ENCODE data around the gene SHC3. TPM values are rescaled to one million over a fixed set of nuclear protein-coding genes. Genes with fewer than 3 reads are reported as not detected.

SHC3 gene
- total RNA-seq, 2 donors from 2014 or later = 0.95 to 1.3 TPM

GRCh38 chr9:88994469-88995199 lies 184.0 kb downstream of the SHC3 start:
- H3K4me1 ChIP-seq (ENCODE audit: control insufficient read depth, insufficient read depth, low read length) = peaks cover 22% of the 10 kb centered on the region
- no peaks in the 10 kb centered on the region for H3K9me3 ChIP-seq (ENCODE audit: control insufficient read depth, low read length)
- peaks cover 3% of the 10 kb centered on the region for H3K27me3 Mint-ChIP-seq (ENCODE audit: insufficient read depth)
- peaks cover 33% of the 10 kb centered on the region for H3K4me1 Mint-ChIP-seq
- peaks cover 71% of the 10 kb centered on the region for H3K36me3 ChIP-seq (ENCODE audit: control insufficient read depth, insufficient read depth, low read length)
- H3K27ac Mint-ChIP-seq = no peak overlapping the region
- no peaks in the 10 kb centered on the region for H3K9me3 Mint-ChIP-seq
- peak overlapping the region; percentile 88 for H3K9ac ChIP-seq (ENCODE audit: extremely low read depth, low read length, poor library complexity, severe bottlenecking)
- peak overlapping the region; percentile 95 for H3K4me3 Mint-ChIP-seq
- H3K4me3 ChIP-seq (ENCODE audit: low read length) = peak overlapping the region; percentile 97
- H3K27ac ChIP-seq (ENCODE audit: low read depth, low read length) = no peak overlapping the region
- no peak for TF ChIP-seq CTCF (conservative IDR thresholded peaks at IDR 0.05)
- no peaks in the 10 kb centered on the region for H3K27me3 ChIP-seq (ENCODE audit: control insufficient read depth, insufficient read depth, low read length, poor library complexity, severe bottlenecking)
- 86 to 91% methylated on average over 4 to 9 of the region's 9 CpGs for WGBS, 2 experiments (ENCODE audit: insufficient coverage in 1 of 2, insufficient read length in 1 of 2)
- DNase-seq = no peak
- peaks cover 52% of the 10 kb centered on the region for H3K36me3 Mint-ChIP-seq (ENCODE audit: low read depth)

GRCh38 chr9:88993871-88994460 lies 184.7 kb downstream of the SHC3 start:
- no peaks in the 10 kb centered on the region for H3K9me3 ChIP-seq (ENCODE audit: control insufficient read depth, low read length)
- 92 to 95% methylated on average over 5 to 14 of the region's 14 CpGs for WGBS, 2 experiments (ENCODE audit: insufficient coverage in 1 of 2, insufficient read length in 1 of 2)
- no peak for TF ChIP-seq CTCF (conservative IDR thresholded peaks at IDR 0.05)
- H3K27me3 ChIP-seq (ENCODE audit: control insufficient read depth, insufficient read depth, low read length, poor library complexity, severe bottlenecking) = no peaks in the 10 kb centered on the region
- H3K27me3 Mint-ChIP-seq (ENCODE audit: insufficient read depth) = peaks cover 6% of the 10 kb centered on the region
- H3K9me3 Mint-ChIP-seq = no peaks in the 10 kb centered on the region
- H3K9ac ChIP-seq (ENCODE audit: extremely low read depth, low read length, poor library complexity, severe bottlenecking) = peak overlapping the region; percentile 88
- H3K4me3 Mint-ChIP-seq = peak overlapping the region; percentile 95
- H3K36me3 Mint-ChIP-seq (ENCODE audit: low read depth) = peaks cover 52% of the 10 kb centered on the region
- peak overlapping the region; percentile 97 for H3K4me3 ChIP-seq (ENCODE audit: low read length)
- H3K27ac ChIP-seq (ENCODE audit: low read depth, low read length) = no peak overlapping the region
- H3K4me1 ChIP-seq (ENCODE audit: control insufficient read depth, insufficient read depth, low read length) = peaks cover 22% of the 10 kb centered on the region
- H3K36me3 ChIP-seq (ENCODE audit: control insufficient read depth, insufficient read depth, low read length) = peaks cover 65% of the 10 kb centered on the region
- peak; percentile 44 for DNase-seq
- H3K27ac Mint-ChIP-seq = no peak overlapping the region
- H3K4me1 Mint-ChIP-seq = peaks cover 40% of the 10 kb centered on the region

GRCh38 chr9:88993327-88993726 lies 185.3 kb downstream of the SHC3 start:
- H3K36me3 Mint-ChIP-seq (ENCODE audit: low read depth) = peaks cover 52% of the 10 kb centered on the region
- no peaks in the 10 kb centered on the region for H3K9me3 Mint-ChIP-seq
- Histone ChIP-seq H3K36me3 (ENCODE audit: control insufficient read depth, insufficient read depth, low read length) (peaks cover 59% of the 10 kb centered on the region), H3K9me3 (ENCODE audit: control insufficient read depth, low read length) (no peaks in the 10 kb centered on the region), H3K4me1 (ENCODE audit: control insufficient read depth, insufficient read depth, low read length) (peaks cover 22% of the 10 kb centered on the region), H3K9ac (ENCODE audit: extremely low read depth, low read length, poor library complexity, severe bottlenecking) (peak overlapping the region; percentile 88), H3K27ac (ENCODE audit: low read depth, low read length) (no peak overlapping the region), H3K27me3 (ENCODE audit: control insufficient read depth, insufficient read depth, low read length, poor library complexity, severe bottlenecking) (no peaks in the 10 kb centered on the region), H3K4me3 (ENCODE audit: low read length) (peak overlapping the region; percentile 97)
- peak; percentile 22 for DNase-seq
- peaks cover 42% of the 10 kb centered on the region for H3K4me1 Mint-ChIP-seq
- H3K4me3 Mint-ChIP-seq = peak overlapping the region; percentile 95
- H3K27me3 Mint-ChIP-seq (ENCODE audit: insufficient read depth) = peaks cover 6% of the 10 kb centered on the region
- no peak overlapping the region for H3K27ac Mint-ChIP-seq
- 74 to 91% methylated on average over 2 of the region's 2 CpGs for WGBS, 2 experiments (ENCODE audit: insufficient coverage in 1 of 2, insufficient read length in 1 of 2)
- no peak for TF ChIP-seq CTCF (conservative IDR thresholded peaks at IDR 0.05)
